Measurements from ENCODE around the gene HEY2. TPM values are rescaled to one million over a fixed set of nuclear protein-coding genes. Genes with fewer than 3 reads are reported as not detected.

HEY2 gene
- polyA plus RNA-seq, 1 donor from 2014 or later = 0.30 TPM

- H3K9me3 Mint-ChIP-seq = no peaks in the 10 kb centered on the region
- H3K36me3 Mint-ChIP-seq = no peaks in the 10 kb centered on the region
- peaks cover 68 to 77% (median 71%) of the 10 kb centered on the region in 3 donors for H3K4me1 Mint-ChIP-seq
- H3K27me3 Mint-ChIP-seq = peaks cover 2% of the 10 kb centered on the region
- H3K4me3 Mint-ChIP-seq = peak overlapping the region in 1 of 4 donors; percentile 1
- H3K27ac Mint-ChIP-seq = peak overlapping the region in 1 of 3 donors; percentile 13
Observed at GRCh38 chr6:125807293-125807692, 57.9 kb downstream of the HEY2 start.

- Mint-ChIP-seq H3K27me3 (peaks cover 2% of the 10 kb centered on the region), H3K4me3 (peak overlapping the region in 2 of 4 donors; percentile 47 to 48), H3K36me3 (no peaks in the 10 kb centered on the region), H3K27ac (peak overlapping the region in 1 of 3 donors; percentile 33), H3K9me3 (no peaks in the 10 kb centered on the region), H3K4me1 (peaks cover 70 to 75% (median 70%) of the 10 kb centered on the region in 3 donors)
Observed at GRCh38 chr6:125808060-125808459, 58.6 kb downstream of the HEY2 start.

GRCh38 chr6:125808591-125808990 is 59.2 kb downstream of the HEY2 start:
- Mint-ChIP-seq H3K4me3 (peak overlapping the region in 2 of 4 donors; percentile 47 to 82), H3K27ac (peak overlapping the region in 2 of 3 donors; percentile 27 to 33), H3K9me3 (no peaks in the 10 kb centered on the region), H3K4me1 (peaks cover 66 to 72% (median 68%) of the 10 kb centered on the region in 3 donors), H3K27me3 (peaks cover 2% of the 10 kb centered on the region), H3K36me3 (no peaks in the 10 kb centered on the region)

- Mint-ChIP-seq H3K9me3 (no peaks in the 10 kb centered on the region), H3K4me3 (peak overlapping the region in 2 of 4 donors; percentile 53 to 82), H3K36me3 (peaks cover 2% of the 10 kb centered on the region), H3K4me1 (peaks cover 63 to 68% (median 64%) of the 10 kb centered on the region in 3 donors), H3K27ac (peak overlapping the region in 1 of 3 donors; percentile 46), H3K27me3 (peaks cover 2% of the 10 kb centered on the region)
Observed at GRCh38 chr6:125809570-125810170, 60.2 kb downstream of the HEY2 start.

- Mint-ChIP-seq H3K27ac (no peak overlapping the region), H3K36me3 (peaks cover 6% of the 10 kb centered on the region), H3K4me3 (peak overlapping the region in 2 of 4 donors; percentile 3 to 53), H3K9me3 (no peaks in the 10 kb centered on the region), H3K27me3 (peaks cover 2% of the 10 kb centered on the region), H3K4me1 (peaks cover 68 to 73% (median 70%) of the 10 kb centered on the region in 3 donors)
Observed at GRCh38 chr6:125810445-125810844, 61.0 kb downstream of the HEY2 start.

Other genes starting within 250 kb of the HEY2 start
- 35.6 TPM for gene NCOA7, start 41.3 kb downstream of the HEY2 start, polyA plus RNA-seq
- 13.3 TPM for gene HINT3, start 207.1 kb downstream of the HEY2 start, polyA plus RNA-seq
- gene TRMT11, start 236.9 kb downstream of the HEY2 start, polyA plus RNA-seq = 10.0 TPM